G401 (cell line): ENCODE measurements around the gene MCTS1. TPM values are rescaled to one million over a fixed set of nuclear protein-coding genes. Genes with fewer than 3 reads are reported as not detected.
A peak's percentile ranks its signal among the peaks of the same experiment; 100 is the strongest.
"Not testable (repeated sequence)": the region's sequence is repeated elsewhere in the genome, so short reads cannot be mapped to it uniquely, and the experiment has no call there.

Experiments used
- DNase-seq: peaks from one replicate; pipeline ENCODE4 v3.0.0-alpha.2; 2015; ENCODE audit warnings: low spot score
- in situ Hi-C: cut with HindIII; loops from 2 replicates; pipeline ENCODE4 v1.10.0; 2016; ENCODE audit warnings: low sequenced_read_pairs, mixed read lengths
- total RNA-seq: library from RNA; depleted of rRNA; stranded (reverse); fragments of >200 nt; shearing (Covaris generic); gene quantifications from 2 replicates; pipeline ENCODE4 v1.2.3, GENCODE V29; 2014; rRNA removed

Gene MCTS1, protein sequence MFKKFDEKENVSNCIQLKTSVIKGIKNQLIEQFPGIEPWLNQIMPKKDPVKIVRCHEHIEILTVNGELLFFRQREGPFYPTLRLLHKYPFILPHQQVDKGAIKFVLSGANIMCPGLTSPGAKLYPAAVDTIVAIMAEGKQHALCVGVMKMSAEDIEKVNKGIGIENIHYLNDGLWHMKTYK
- total RNA-seq = 60.0 and 72.6 TPM in 2 replicates

DNA sequence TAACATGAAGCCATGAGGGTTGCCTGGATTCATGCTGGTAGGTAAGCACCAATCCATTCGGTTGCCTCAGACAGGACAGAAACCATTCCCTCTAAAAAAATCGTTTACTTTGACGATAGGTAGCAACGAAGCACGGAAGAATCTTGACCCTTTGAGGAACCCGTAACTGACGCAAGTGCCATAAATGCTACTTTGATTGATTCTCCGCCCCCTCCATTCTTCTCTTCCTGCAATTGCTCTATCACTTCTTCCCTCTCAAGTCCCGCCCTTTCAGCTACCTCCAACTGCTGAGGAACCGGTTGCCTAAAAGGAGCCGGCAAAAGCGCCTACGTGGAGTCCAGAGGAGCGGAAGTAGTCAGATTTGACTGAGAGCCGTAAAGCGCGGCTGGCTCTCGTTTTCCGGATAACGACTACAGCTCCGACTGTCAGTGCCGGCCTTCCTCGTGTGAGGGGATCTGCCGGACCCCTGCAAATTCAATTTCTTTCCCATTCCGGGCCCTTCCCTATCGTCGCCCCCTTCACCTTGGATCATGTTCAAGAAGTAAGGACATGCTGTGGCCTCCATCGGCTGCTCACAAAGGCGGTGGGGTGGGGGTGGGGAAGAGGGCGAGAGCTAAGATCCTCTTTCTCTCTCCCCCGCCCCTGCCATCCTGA is at the start of gene MCTS1:
Gene MCTS1, plus strand, starts transcription at position 395 of the 654 bp plus-strand sequence. Its CDS starts 136 bp downstream, at position 531.
- DNase-seq = peak; percentile 95
- in situ Hi-C loops = no loop called here

DNA sequence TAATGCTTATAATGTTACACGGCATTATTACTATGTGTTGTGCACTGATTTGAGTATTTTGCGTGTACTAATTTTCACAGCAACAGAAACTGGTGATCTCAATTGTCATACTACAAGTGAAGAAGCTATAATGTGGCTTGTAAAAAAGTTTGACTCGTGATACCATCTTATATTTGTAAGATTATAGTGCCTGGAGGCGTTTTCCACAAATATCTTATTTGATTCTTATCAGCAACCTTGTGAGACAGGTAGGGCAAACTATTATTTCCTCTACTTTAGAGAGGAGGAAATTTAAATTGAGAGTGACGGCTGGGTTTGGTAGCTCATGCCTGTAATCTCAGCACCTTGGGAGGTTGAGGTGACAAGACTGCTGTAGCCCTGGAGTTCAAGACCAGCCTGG is 47.6 kb upstream of the MCTS1 start:
- in situ Hi-C loops = no loop called here
- no peak for DNase-seq

DNA sequence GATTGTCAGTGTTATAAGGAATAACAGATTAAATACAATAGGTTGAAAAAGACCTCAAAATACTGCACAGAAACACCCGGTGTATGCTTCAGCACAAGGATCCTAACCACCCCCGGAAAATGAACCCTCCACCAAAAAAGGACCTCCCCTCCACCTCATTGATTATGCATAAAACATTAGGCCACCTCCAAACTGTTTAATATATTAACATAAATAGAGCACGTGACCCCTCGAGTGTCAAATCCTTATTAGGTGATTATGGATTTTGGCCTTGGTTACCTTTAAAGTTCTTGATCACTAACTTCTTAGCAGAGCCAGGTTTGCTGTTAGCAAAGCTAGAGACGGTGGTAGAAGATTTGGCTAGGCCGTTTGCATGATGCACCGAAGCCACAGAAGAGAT is 44.1 kb upstream of the MCTS1 start:
- peak; percentile 17 for DNase-seq
- in situ Hi-C loops = no loop called here

DNA sequence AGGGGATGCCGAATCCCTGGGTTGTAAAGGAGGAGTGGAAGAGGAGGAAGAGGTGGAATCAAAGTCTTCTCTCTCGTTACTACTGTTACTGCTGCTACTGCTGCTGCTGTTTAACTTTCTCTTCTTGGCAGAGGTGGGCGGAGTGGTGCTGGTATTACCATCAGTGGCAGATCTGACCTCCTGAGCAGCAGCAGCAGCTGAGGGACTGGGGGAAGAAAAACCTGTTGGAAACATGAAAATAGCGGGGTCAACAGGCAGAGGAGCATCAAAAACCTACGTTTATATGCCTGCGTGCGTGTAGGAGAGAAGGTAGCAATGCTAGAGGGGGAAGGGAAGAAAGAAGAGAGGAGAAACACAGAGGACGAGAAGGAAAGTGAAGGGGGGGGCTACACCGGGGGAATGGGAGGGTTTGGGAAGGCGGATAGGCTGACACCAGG is 43.5 kb upstream of the MCTS1 start:
- in situ Hi-C loops = no loop called here
- DNase-seq = no peak

DNA sequence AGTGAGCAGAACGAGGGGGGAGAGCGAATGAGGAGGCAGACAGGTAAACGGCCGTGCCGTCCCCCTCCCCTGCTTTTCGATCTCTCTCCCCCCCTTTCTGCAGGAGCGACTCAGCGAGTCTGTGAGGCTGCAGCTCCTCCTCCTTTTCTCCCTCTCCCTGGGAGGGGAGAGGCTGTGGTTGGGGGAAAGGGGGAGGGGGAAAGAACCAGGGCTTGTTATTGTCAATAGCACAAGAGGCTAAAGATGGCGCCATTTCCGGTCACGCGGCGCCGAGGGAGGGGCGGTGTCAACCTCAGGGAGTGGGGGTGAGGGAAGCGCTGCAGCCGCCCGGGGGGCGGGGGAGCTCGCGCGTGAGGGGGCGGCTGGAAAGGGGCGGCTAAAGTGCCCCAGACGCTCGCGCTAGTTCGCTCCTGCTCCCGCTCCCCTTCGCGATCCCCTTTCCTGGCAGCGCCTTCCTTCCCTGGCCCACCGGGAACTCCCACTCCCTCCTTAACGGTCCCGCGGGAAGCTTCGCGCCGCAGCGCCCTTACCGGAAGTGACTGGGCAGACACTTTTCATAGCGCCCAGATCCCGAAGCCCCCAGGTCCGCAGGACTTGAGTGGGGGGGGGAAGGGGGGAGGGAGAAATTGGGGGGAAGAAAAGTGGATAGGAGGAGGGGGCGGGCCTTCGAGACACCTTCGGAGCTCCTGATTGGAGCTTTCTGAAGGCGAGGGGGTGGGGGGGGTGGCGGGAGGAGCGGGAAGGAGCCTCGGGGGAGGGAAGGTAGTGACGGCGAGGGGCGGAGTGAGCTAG is 42.9 kb upstream of the MCTS1 start, which contains the start of gene CUL4B:
Gene CUL4B, minus strand, starts transcription at position 121 of the 792 bp plus-strand sequence. CDS start 324 bp downstream, outside the sequence.
- in situ Hi-C loops = no loop called here

DNA sequence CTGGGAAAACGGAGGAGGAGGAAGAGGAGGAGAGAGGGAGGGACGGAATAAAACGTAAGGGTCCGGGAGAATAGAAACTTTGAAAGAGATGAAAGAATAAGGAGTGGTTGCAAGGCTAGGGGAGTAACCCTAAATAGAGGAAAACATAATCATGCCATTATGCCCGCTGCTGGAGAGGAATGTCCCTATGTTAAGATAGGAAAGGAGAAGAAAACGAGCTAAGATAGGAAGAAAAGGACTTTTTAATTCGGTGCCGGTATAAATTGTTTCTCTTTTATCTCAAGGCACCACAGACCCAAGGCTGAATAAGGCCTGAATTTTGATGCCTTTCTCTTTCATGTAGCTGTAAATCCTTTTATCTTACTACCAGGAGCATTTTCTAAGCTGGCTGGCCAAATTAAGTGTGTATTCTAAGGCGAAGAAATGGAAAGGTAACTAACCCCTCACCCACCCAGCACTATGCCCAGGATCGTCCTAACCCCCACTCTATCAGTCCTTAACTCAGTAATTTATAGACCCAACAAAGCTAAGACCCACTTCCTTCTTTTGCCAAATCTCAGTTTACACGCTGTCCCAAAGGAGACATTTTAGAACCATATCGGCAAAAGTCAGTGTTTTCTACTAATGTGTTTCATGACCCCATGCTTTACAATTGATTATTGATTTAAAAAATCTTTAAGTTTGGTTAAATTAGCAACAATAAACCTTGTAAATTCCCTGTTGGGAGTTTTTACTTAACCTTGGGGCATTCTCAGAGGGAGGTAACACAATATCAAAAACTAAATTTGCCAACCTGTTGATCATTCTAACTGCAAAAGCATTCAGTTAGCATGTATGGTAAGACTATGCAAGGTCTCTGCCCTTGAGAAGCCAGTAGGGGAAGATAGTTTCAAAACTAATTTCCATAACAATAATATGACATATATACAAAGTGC is 42.0 kb upstream of the MCTS1 start:
- no peak for DNase-seq
- in situ Hi-C loops = no loop called here

More for the DNA sequence above, 42.9 kb upstream of the MCTS1 start, which contains the start of gene CUL4B:
- DNase-seq = peak; percentile 95

DNA sequence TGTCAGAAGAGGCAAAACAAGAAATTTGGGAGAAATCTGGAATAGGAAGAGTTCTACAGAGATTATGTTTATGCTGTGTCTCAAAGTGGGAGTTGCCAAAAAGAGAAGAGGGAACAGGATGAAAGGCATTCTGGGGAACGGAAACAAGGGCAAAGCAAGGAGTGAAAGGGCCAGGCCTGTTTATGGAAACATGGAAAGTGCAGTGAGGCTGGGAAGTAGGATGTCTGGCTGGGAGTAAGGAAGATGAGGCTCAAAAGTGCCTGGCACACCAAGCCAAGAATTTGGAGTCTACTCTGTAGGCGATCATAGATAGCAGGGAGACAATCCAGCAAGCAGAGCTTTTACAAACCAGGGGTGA is 41.4 kb upstream of the MCTS1 start:
- in situ Hi-C loops = no loop called here
- no peak for DNase-seq

DNA sequence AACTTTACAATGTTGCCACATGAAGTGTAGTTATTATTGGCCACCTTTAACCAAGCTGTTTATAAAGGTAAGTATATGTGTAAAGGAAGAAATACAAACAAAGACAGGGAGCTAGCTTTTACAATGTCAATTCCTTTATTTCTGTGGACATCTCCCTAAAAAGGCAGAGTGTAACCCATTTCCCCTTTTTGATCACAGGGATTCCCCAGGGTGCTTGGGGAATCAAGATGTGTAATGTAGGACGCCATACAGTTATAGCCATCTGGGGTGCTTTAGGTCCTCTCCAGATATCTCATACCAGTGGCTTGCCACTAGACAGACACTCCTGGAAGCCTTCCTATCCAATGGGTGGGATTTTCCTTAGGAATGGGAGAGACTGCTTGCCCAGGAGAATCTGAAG is 39.0 kb upstream of the MCTS1 start:
- in situ Hi-C loops = no loop called here

DNA sequence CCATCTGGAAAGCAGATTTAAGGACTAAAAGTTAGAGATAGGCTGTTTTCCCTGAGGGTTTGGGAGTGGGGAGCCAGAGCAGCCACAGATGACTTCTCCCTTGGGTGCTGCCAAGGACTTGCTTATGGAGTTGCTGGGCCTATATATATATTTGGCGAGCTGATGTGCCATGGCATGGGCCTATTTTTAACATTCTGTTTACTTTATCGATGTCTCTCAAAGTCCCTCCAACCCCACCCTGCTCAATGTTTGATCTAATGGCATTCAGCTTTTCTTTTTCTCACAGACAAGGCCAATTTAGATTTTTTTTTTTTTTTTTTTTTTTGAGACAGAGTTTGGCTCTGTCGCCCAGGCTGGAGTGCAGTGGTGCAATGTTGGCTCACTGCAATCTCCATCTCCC is 37.1 kb upstream of the MCTS1 start:
- DNase-seq = no peak
- in situ Hi-C loops = no loop called here

More for the DNA sequence above, 39.0 kb upstream of the MCTS1 start:
- no peak for DNase-seq

DNA sequence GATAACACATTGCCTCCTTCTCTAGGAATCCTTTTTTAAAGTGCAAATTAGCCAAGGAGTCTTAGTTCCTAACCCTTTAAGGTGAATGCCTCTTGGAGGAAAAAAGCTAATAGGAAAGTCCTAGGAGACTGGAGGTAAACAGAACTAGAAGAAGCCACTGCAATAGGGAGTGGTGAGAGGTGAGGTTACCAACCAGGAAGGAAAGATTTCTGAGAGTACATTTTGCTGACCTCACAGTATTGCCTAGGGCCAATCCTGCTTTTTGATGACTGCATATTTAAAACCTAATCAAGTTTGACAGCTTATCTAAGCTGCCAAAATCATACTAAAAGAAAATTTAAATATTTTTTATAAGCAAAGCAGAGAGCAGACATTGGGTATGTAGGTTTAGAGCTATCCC is 35.9 kb upstream of the MCTS1 start:
- in situ Hi-C loops = no loop called here
- DNase-seq = no peak

DNA sequence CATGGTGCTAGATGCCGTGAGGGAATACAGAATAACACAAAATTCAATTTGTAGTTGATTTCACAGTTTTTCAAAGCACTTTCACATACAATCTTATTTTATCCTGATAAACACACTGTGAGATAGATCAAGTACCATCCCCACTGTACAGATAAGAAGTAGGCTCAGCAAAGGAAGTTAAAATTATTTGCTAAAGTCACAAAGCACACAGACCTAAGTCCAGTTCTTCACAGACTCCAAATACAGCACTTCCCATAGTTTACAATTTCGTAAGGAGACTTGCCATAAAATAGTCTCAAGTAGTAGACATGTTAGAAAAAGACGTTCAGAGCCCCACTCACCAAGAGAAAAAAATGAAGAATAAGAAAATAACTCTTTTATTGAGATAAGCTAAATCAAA is 35.3 kb upstream of the MCTS1 start:
- in situ Hi-C loops = no loop called here
- no peak for DNase-seq

DNA sequence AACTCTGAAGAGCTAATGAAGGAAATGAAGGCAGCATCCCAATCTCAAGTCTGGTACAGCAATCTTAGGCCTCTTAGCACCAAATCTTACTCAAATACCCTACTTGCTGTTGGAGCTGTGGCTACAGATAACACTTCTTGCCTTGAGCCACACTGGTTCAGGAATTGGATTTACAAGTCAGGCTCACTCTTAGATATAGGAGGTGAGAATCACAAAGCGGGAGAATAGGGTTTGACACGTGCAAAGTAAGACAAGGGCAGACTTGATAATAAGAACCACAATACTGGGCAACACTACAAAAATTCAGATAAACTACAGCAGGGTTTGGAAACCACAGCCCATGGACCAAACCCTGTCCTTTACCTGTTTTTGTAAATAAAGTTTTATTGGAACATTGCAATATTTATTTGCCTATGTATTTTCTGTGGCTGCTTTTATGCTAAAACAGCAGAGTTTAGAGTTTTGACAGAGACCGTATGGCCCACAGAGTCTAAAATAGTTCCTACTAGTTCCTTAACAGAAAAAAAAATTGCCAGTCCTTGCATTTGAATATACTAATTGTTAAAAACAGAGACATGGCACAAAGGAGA is 33.8 kb upstream of the MCTS1 start:
- in situ Hi-C loops = no loop called here
- no peak for DNase-seq

DNA sequence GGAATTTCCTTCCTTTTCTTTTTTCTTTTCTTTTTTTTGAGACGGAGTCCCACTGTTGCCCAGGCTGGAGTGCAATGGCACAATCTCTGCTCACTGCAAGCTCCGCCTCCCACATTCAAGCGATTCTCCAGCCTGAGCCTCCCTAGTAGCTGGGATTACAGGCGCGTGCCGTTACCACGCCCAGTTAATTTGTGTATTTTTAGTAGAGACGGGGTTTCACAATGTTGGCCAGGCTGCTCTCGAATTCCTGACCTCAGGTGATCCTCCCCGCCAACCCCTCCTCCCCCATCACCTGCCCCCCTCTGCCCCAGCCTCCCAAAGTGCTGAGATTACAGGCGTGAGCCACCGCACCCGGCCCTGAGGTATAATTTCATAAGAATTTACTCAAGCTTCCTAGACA is 30.1 kb upstream of the MCTS1 start:
- DNase-seq, in situ Hi-C loops: not testable (repeated sequence)

DNA sequence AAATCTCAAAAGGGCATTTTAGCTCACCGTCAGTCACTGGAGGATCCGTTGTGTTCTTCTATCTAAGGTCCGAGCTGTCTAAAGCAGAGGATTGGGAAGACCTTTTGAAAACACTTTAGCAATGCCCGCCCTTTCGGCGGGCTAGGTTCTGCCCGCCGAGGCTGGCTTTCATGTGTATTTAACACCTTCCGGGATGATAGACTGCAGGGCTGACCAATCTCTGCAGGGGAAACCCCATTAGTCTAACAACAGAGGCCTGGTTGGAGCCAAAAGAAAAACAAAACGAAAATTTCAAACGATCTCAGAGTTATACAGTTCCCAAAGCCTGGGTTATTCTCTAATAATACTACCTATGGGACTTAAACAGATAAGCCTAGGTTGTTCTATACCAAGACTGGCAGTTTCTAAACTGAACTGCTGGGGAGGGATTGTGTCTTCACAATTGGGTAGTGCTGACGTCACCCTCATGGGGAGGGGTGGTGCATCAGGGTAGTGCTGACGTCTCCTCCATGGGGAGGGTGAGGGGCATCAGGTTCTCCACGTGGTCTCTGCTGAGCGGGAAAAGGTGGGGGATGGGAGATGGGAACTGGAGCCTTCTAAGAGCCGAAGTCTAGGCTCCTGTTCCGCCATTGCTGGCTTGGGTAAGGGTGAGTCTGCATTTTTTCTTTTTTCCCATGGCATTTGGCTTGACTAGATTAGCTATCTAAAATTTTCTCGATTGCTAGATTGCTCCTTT is 28.4 kb upstream of the MCTS1 start:
- in situ Hi-C loops = no loop called here
- no peak for DNase-seq

DNA sequence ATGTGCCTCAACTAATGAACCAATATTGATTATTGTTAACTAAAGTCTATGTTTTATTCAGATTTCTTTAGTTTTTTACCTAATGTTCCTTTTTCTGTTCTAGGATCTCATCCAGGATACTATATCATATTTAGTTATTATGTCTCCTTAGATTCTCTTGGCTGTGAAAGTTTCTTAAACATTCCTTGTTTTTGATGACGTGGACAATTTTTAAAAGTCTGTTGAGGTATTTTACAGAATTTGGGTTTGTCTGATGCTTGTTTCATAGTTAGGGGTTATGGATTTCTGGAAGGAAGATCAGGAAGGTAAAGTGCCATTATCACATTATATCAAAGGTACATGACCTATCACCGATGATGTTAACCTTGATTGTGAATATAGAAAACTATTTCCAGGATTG is 18.2 kb upstream of the MCTS1 start:
- in situ Hi-C loops = no loop called here
- DNase-seq = no peak

DNA sequence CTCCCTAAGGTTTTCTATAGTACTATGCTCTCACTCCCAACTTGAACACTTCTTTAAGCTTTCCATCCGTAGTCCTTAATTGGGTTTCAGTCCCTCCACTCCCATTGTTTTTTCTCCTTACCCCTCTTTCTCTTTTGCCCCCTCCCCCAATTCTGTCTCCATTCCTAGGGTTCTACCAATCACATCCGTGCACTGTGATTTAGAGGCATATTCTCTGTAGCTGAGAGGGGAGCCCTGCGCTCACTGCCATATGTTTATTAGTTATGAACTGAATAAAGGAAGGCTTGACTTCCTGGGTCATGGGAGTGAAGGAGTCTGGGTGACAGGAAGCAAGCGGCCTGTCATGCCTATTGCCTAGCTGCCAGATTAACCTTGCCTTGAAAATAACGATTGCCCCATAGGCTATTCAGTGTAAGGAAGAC is 471 bp downstream of the MCTS1 start:
- DNase-seq = peak; percentile 39
- in situ Hi-C loops = no loop called here

DNA sequence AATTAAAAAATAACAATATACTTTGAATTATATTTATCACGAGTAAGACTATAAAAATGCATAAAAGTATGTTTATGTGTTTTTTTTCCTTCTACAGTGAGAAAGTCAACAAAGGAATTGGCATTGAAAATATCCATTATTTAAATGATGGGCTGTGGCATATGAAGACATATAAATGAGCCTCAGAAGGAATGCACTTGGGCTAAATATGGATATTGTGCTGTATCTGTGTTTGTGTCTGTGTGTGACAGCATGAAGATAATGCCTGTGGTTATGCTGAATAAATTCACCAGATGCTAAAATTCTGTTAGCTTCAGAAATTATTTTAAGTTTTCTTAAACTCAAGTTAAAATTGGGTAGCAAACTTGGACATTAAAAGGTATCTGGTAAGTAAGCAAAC is 8.2 kb downstream of the MCTS1 start:
- DNase-seq = no peak
- in situ Hi-C loops = no loop called here

DNA sequence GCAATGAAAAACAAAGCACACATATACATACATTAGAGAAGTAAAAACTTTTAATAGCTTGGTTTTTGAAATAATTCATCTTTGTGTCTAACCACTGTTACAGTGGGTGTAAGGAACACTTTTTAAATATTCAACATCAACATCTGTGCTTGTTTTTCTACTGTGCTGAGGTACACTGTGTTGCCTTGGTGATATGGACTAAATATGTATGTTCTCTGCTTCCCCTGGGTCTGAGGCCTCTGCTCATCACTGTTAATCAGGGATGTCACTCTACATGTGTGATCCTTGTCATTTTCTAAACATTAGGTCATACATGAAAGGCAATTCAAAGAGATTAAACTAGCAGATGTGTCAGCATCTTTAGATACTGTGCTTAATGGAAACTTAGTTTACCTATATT is 10.9 kb downstream of the MCTS1 start:
- in situ Hi-C loops = no loop called here
- no peak for DNase-seq
